HT1080 (cell line): ENCODE results near the gene ANKHD1. TPM values are rescaled to one million over a fixed set of nuclear protein-coding genes. Genes with fewer than 3 reads are reported as not detected.

ENCODE experiments used
- DNase-seq: peaks from one replicate; pipeline ENCODE4 v3.0.0-alpha.2; 2015; ENCODE audit warnings: low read depth
- total RNA-seq: library from RNA; depleted of rRNA; stranded (reverse); fragments of >200 nt; shearing (Covaris generic); gene quantifications from 2 replicates; pipeline ENCODE4 v1.2.3, GENCODE V29; 2014

The ANKHD1 gene
- total RNA-seq, 1 experiment from 2014 or later, result 25.2 TPM

DNA sequence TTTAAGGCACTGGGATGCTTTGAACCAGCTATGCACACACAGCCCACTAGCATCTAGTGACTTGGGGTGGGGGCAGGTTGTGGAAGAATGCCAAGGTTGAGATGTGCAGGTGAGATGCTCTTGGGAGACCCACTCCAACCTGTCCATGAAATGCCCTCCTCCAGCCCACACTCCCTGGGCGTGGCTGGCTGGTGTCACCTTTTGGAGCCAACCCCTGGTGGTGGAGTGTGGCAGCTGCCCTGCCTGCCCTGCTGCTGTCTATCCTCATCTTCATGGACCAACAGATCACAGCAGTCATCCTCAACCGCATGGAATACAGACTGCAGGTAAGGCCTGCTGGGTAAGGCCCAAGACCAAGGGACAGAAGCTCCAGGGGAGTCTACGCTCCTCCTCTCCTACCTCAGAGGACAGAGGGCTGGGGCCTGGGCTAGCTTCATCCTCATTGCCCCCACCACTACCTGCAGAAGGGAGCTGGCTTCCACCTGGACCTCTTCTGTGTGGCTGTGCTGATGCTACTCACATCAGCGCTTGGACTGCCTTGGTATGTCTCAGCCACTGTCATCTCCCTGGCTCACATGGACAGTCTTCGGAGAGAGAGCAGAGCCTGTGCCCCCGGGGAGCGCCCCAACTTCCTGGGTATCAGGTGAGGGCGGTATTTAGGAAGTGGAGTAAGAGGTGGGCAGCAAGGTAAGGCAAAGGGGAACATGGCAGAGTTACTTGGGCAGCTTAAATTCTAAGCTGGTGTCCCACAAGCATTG, 34.2 kb upstream of the ANKHD1 start:
- no peak for DNase-seq

DNA sequence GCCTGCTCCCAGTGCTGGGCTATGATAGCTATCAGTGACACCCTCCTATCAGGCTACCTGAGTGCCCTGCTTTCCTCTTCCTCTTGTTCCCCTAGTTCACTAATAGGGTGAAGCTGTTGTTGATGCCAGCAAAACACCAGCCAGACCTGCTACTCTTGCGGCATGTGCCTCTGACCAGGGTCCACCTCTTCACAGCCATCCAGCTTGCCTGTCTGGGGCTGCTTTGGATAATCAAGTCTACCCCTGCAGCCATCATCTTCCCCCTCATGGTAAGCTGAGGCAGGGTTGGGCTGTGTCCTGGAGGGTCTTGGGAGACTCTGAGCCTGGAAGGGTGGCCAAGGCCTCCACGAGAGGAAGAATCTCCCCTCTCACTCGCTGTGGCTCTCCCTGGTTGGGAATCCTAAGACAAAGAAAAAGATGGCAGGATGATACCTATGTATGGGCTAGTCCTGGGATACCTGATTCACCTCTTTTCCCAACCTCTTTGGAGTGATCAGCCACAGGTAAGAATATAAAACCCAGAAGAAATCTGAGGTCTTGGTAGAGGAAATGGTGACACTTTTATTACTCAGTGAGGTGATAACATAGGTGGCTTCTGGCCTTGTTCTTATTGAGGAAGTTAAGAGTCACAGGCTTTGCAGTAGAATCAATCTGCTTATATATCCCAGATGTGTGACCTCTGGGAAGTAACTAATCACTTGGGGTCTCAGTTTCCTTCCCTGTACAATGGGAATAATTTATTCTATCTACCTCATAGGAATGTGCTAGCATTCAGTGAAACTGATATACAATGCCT, 30.1 kb upstream of the ANKHD1 start:
- no peak for DNase-seq

GRCh38 chr5:140372971-140373487, 28.6 kb upstream of the ANKHD1 start:
- DNase-seq, result peak; percentile 81

DNA sequence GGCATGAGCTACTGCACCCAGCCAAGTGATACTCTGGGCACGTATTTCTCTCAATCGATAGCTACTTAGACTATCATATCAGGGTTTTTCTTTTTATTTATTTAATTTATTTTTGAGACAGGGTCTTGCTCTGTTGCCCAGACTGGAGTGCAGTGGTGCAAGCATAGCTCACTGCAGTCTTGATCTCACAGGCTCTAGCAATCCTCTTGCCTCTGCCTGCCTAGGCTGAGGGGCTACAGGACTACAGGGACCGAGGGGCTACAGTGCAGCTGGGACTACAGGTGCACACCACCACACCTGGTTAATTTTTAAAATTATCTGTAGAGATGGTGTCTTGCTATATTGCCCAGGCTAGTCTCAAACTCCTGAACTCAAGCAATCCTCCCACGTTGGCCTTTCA, 20.3 kb upstream of the ANKHD1 start:
- no peak for DNase-seq

- no peak for DNase-seq
Measured at GRCh38 chr5:140381972-140382371, 19.7 kb upstream of the ANKHD1 start.

DNA sequence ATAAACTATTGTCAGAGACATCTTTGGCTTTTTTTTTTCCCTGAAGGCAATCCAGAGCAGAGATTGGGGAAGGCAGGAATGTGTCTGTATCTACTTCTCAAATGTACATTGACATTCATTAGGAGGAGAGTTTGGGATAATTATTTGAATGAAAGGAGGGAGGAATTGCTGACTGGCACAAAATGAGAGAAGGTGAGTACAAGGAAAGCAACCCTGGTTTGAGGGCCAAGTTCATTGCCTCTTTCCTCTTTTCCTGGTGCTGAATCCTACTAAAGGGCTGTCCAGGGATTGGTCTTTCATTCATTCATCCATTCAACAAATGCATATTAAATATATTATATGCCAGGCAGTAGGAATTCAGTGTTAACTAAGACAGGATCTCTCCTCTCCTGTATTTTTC, 18.8 kb upstream of the ANKHD1 start:
- no peak for DNase-seq

DNA sequence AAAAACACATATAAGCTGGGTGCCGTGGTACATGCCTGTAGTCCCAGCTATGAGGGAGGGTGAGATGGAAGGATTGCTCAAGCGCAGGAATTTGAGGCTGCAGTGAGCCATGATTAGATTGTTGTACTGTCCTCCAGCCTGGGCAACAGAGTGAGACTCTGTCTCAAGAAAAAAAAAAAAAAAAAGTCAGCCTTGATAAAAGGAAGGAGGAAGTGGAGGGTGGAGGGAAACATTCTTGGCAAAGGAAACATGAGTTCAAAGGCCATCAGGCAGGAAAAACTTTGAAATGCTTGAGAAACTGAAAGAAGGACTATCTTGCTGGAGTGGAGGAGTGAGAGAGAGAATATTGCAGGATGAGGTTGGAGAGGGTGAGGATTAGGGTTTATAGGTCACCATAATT, 18.3 kb upstream of the ANKHD1 start:
- DNase-seq, result no peak

- DNase-seq, result no peak
Measured at GRCh38 chr5:140388052-140388451, 13.6 kb upstream of the ANKHD1 start.

GRCh38 chr5:140391312-140391711, 10.3 kb upstream of the ANKHD1 start:
- DNase-seq, result no peak

GRCh38 chr5:140391732-140392131, 9.9 kb upstream of the ANKHD1 start:
- DNase-seq, result no peak

- no peak for DNase-seq
Measured at GRCh38 chr5:140393738-140394137, 7.9 kb upstream of the ANKHD1 start.

DNA sequence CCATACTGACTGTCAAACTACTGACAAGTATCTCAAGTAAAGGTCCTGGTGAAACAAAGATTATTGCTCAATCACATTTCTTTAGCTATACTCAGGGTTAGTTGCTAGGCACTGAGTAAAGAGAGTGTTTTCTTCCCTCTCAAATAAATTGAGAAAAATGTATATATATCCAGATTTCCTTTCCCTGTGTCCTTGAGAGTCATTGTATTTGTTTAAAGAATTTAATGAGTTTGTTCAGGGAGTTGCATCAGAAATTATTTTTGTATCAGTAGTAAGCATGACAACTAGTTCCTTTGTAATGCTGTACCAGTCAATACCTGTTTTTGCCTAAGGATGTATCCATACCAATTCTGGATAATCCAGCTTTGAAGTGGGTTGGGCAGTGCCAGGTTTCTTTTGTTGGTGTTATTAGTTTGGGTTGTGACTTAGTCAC, 3.2 kb upstream of the ANKHD1 start:
- no peak for DNase-seq

DNA sequence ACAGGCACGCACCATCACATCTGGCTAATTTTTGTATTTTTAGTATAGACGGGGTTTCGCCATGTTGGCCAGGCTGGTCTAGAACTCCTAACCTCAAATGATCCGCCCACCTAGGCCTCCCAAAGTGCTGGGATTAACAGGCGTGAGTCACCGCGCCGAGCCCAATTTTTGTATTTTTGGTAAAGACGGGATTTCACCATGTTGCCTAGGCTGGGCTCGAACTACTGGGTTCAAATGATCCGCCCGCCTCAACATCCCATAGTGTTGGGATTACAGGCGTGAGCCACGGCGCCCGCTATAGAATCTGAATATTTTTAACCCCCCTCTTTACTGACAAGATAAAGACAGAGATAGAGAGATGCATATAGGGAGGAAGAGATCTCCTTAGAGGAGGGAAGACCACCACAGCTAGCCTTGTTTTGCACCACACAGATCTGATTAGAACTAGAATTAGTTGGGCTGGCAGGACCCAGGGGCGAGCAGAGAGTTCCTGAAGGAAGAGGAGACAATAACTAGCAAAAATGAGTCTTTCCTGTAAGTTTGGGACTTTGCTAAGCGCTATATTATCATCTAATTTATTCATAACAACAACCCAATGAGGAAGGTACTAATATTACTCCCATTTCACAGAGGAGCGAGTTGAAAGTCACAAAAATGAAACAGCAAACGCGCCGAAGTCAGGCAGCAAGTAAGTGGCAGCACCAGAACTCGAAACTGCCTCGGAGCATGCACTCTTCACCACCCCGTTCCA, 1.5 kb upstream of the ANKHD1 start:
- DNase-seq, result peak; percentile 25

DNA sequence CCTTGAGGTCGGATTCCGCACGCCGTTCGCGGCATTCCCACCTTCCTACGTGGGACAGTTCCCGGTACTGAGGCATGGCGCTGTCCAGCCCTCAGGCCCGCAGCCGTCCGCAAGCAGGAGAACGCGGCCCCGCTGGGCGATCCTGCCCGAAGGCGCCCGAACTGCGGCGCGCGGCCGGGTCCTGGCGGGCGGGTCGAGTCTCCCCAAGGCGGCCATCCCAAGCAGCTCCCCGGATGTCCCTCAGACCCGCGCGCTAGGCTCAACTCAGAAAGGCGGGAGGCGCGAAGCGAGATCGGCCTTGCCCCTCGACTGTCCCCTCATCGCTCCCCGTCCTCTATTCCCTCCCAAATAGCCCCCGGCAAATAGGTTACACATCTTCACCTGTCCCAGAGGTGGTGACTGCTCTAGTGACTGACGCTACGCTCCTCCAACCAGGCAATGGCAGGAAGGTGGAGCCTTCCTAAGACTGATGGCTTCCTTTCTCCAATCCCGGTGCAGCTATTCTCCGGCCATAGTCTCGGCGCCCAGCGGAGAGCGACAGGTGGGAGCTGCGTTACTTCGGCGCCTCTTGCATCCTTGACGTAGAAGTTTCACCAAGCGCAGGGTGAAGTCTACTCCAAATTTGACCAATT, 787 bp upstream of the ANKHD1 start:
- DNase-seq, result peak; percentile 94

- DNase-seq, result peak; percentile 60
Measured at GRCh38 chr5:140402258-140403074, 833 bp downstream of the ANKHD1 start.

GRCh38 chr5:140403613-140404012, 2.0 kb downstream of the ANKHD1 start:
- DNase-seq, result no peak

GRCh38 chr5:140408750-140409241, 7.2 kb downstream of the ANKHD1 start:
- no peak for DNase-seq

- DNase-seq, result no peak
Measured at GRCh38 chr5:140413230-140413629, 11.6 kb downstream of the ANKHD1 start.

GRCh38 chr5:140417235-140417634, 15.6 kb downstream of the ANKHD1 start:
- DNase-seq, result no peak

DNA sequence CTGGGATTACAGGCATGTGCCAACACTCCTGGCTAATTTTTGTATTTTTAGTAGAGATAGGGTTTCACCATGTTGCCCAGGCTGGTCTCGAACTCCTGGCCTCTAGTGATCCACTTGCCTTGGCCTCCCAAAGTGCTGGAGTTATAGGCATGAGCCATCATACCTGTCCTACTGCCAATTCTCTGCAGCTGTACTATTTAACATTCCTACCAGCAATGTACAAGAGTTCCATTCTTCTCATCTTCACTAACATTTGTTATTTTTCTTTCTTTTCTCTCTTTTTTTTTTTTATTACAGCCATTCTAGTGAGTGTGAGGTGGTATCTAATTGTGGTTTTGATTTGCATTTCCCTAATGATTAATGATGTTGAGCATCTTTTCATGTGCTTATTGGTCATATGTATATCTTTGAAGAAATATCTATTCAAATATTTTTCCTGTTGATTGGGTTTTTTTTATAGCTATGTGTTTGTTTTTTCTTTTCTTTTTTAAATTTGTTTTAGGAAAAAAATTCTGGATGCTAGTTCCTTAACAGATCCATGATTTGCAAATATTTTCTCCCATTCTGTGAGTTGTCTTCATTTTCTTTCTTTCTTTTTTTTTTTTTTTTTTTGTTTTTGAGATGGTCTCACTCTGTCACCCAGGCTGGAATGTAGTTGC, 17.4 kb downstream of the ANKHD1 start:
- DNase-seq, result no peak
